NCI-H2196 (cell line): ENCODE measurements around the gene METTL22.

Experiments
- DNase-seq: peaks from one replicate; lab custom pipeline; 2025; ENCODE audit not compliant: unreplicated experiment; lab: John Stamatoyannopoulos, UW

The METTL22 gene

DNA sequence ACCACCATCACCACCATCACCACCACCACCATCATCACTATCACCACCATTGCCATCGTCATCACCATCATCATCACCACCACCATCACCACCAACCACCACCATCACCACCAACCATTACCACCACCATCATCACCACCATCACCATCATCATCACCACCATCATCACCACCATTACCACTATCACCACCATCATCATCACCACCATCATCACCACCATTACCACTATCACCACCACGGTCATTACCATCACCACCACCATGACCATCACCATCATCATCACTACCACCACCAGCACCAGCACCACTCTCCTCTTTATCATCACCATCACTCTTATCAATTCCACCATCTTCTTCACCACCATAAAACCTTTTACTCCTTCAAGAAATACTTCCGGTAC lies 30.0 kb upstream of the METTL22 start:
- DNase-seq: no peak

DNA sequence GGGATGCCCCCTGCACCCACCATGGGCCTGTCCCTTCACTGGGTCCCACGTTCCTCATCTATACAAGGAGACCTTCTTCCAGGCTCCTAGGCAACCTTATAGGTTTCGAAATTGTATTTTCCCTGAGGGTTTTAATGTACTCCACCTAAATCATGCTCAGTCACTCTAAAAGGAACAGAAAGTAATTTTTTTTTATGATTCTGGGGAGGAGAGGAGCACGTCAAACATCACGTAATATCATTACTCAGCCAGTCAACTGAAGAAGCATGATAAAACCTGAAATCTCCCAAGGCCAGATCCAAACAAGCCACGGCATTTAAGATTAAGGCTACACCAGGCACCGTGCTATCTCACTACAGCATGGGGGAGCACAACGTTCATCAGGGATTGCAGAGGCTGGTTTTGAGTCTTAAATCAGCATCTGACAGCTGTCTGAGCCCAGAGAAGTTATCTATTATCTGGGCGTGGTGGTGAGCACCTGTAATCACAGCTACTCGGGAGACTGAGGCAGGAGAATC lies 27.3 kb upstream of the METTL22 start:
- no peak for DNase-seq

DNA sequence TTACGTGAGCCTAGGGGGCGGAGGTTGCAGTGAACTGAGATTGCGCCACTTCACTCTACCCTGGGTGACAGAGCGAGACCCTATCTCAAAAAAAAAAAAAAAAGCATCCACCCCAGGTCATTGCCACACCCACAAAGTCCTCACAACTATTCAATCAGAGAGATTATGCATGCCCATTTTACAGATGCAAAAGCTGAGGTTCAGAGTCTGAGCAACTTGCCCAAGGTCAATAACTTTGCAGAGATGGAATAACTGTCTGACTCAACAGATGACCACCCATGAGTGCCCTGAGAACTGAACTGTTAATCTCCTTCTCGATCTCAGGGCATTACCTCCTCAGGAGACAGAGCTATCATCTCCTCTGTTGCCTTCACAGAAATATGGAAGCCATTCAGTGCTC lies 25.7 kb upstream of the METTL22 start:
- DNase-seq: no peak

DNA sequence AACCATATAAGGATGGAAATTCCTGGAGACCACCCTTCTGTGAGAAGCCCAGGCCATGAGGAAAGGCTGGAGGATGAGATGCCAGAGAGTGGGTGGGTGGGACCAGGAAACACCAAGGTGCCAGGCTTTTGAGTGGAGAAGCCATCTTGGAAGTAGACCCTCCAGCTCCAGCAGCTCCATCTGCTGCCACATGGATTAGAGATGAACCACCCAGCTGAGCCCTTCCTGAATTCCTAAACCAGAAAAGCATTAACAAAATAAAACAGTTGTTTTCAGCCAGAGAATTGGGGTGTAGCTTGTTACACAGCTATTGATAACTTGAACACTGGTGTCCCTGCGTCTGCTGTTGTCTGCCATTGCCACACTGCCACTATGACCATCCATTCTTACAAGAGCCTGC lies 24.9 kb upstream of the METTL22 start:
- DNase-seq: no peak

DNA sequence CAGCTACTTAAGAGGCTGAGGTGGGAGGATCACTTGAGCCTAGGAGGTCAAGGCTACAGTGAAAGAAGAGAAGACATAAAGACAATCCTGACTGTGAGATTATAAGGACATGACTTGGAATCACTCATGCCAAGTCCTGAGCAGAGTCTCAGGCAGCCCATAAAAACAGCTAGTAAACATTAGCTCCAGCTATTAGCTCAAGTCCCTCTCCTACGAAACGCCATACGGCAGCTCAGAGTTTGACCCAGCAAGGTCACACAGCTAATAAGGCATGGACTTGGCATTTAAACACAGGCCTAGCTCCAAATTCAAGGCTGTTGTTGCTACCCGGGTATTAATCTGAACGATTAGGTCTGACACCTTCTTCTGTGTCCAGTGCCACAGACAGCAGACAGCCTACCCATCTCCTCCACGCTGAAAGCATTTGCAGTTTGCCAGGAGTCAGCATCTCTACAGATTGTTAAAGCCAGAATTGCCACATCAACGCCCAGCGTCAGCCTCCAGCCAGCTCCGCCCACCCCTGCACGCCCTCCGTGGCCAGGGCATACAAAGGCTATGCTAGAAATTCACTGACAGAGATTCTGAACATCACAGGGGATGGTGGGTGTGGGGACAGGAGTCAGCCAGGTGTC lies 21.2 kb upstream of the METTL22 start:
- no peak for DNase-seq

DNA sequence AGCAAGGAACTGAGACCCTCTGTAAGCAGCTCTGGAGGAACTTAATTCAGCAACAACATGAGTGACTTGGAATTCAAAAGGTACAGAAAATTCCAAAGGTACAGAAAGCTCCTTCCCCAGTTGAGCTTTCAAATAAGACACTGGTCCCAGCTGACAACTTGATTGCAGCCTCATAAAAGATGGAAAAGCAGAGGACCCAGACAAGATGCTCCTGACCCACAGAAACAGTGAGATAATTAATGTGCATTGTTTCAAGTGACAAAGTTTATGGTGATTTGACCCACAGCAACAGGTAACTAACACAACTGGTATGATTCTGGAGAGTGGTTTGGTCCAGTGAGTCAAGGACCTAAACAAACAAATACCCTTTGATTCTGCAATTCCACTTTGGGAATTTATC lies 15.9 kb upstream of the METTL22 start:
- DNase-seq: no peak

DNA sequence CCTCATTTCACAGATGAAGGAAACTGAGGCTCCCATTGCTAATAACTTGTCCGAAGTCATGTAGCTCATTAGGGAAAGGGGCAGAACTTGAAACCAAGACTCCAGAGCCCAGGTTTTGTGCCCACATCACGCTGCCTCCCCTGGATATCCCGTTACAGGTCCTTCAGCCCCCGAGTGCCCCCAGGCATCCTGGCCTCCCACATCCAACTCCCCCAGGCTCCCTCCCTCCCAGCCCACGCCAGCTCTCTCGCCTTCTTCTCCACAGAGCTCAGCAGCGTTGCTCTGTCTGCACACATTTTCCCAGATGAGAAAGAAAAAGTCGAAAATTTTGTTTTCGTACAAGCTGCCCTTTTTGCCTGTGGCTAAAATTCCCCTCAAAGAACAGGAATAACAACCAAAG lies 14.3 kb upstream of the METTL22 start:
- no peak for DNase-seq

DNA sequence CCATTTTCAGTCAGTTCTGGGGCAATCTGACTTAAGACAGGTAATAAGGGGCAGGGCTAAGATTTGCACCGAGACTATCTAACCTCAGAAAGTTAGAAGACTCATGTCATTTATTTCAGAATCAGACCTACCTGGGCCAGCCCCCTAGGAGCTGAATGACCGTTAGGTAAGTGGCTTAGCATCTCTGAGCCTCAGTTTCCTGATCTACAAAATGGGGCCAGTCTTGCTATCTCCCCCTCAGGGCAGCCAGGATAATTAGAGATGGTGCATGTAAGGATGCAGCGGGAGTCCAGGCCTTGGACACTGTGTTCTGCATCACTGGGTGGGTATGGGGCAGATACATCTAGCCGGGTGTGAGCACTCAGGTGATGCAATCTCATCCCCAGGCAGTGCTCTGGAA lies 10.4 kb upstream of the METTL22 start:
- DNase-seq: no peak

DNA sequence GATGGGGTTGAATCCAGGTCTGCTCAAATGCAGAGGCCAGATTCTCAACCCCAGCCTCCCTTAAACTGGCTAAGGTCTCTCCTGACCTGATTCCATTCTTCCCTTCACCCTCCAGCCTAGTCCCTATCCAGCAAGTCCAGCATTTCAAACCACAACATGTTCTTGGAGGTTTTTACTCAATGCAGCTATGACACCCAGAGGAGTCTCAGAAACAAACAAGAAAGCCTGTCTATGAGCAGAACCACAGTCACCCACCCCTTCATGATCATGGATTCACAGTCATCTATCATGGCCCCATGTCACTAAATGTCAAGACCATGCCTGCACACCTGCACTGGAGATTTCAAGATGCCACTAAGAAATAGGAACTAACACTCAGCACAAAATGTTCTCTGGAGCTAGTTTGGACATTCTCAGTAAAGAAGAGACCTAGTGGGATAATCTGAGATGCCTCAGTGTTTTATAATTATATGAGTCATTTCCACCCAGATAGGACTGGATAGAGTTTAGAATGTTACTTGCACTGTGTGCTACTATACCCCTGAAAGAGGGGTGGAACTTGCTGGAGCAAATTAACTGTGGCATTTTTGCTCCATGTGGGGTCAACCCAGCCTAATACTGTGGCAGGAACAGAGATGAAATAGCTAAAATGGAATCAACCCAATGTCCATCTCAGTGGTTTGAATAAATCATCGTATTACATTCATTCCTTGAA lies 9.5 kb upstream of the METTL22 start:
- DNase-seq: no peak

DNA sequence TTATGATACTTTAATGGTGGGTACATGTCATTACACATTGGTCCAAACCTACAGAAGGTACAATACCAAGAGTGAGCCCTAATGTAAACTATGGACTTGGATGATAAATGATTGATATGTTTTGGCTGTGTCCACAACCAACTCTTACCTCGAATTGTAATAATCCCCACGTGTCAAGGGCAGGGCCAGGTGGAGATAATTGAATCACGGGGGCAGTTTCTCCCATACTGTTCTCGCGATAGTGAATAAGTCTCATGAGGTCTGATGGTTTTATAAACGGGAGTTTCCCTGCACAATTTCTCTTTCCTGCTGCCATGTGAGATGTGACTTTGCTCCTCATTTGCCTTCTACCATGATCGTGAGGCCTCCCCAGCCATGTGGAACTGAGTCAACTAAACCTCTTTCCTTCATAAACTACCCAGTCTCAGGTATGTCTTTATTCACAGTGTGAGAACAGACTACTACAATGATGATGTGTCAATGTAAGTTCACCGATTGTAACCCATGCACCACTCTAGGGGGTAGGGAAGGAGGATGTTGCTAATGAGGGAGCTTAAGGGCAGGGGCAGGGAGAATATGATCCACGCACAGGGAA lies 7.0 kb upstream of the METTL22 start:
- DNase-seq: no peak

DNA sequence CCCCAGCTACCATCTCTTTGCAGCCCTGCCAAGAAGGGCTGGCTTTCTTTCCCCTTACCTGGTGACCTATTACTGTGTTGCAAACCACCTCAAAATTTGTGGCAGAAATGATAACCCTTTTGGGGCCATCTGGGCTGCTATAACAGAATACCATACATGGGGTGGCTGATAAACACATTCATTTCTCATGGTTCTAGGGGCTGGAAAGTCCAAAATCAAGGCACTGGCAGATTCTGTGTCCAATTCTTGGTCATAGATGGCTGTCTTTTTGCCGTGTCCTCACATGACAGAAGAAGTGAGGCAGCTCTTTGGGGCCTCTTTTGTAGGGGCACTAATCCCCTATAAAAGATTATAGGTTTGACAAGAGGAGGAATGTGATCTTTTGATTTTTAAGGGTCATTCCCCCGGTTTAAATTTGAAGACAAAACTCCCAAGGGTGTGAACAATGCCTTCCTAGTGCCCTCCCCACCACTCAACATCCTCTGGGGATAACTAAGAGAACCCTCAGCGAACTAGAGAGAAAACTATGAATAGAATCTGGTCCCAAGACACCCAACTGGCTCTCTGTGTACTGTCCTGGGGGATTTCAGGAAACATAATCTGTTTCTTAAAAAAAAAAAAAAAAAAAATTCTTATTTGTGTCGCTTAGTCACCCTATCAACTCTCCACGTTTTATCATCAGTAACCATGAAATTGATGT lies 1.7 kb upstream of the METTL22 start:
- no peak for DNase-seq

DNA sequence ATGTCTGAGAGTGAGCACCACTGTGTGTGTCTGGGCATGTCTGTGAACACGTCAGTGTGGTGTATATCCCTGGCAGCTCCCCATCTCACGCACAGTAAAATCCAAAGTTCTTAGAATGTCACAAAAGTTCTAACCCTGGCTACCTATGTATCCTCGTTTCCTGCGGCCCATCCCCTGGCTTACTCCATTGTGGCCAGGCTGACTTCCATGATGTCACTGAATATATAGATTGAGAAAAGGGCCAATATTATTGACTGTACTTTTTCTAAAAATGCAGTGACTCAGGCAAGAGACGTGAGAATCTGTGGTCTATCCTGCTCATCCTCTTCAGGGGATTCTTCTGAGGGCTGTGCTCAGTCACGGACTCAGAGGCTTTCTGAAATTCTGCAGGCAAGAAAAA lies 963 bp upstream of the METTL22 start:
- DNase-seq: no peak

DNA sequence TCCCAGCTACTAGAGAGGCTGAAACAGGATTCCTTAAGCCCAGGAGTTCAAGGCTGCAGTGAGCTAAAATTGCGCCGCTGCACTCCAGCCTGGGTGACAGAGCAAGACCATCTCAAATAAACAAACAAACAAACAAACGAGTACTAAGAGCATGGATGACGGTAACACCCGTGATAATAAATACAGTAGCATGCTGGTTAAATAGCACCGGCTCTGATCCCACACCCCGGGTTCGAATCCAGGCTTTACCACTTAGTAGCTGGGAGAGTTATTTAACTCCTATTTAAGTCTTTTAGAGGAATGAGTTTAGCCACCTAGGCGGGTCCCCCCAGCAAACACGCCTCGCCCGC lies 301 bp upstream of the METTL22 start:
- DNase-seq: no peak

DNA sequence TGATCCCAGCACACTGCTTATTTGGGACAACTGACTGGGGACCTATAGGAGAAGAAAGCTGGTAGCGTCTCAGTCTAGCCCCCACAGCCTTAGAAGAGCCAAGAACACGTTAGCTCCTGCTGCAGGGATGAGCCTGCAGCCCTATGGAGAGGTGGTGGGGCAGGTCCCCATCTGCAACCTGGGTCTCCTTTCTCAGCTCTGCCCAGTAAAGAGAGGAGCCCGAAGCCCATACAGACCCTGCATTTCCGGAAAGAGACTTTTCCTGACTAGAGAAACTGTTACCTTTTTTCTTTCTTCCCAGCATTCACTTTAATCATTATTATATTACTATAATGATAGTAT lies 788 bp downstream of the METTL22 start:
- DNase-seq: no peak

DNA sequence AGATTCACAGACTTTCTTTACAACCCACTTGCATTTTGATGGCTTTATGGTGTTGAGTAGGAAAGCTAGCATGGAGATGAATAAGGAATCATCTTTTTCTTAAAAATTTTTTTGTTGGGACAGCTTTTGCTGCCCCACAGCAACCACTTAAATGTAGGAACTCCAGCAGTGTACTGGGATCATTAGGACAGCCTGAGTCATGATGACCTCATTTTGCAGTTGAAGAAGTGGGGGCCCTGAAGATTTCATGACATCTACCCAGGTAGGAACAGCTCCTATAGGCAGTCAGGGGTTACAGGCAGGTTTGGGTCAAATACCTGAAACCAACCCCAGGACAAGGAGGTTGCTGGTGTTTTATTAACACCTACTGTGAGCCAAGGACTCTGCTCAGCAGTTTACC lies 2.1 kb downstream of the METTL22 start:
- DNase-seq: no peak

DNA sequence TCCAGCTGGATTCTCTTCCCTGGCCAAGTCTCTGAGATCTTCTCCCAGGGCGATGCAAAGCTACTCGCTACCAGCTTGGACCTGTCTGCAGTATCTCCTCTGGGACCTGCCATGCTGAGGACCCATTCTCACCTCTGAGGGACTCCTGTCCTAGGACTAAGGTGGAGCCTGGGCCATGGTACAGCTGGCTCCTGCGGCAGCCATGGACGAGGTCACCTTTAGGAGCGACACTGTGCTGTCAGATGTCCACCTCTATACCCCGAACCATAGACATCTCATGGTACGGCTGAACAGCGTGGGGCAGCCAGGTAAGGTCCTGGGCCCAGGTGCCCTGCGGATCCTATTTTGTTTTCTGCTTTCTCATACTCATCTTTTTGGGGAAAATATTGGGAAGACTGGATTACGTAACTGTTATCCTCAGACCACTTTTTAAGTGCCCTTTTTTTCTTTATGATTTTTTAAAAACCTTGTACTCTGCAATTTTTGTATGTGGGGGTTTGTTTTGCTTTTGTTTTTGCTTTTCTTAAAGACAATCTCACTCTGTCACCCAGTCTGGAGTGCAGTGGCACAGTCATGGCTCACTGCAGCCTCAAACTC lies 4.1 kb downstream of the METTL22 start:
- no peak for DNase-seq

DNA sequence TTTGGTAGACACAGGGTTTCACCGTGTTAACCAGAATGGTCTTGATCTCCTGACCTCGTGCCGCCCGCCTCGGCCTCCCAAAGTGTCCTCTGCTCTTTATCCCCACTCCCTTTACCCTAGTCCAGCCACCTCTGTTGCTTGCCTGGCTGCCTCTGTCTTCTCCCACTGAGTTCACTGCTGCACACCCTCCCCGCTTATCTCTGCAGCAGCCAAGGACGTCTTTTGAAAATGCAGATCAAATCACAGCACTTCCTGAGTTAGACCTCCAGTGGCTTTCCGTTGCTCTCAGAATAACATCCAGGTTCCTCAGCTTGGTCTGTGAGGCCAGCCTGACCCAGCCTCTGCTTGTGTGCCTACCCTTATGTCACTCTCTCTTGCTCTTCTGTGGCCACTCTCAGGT lies 5.4 kb downstream of the METTL22 start:
- DNase-seq: no peak

DNA sequence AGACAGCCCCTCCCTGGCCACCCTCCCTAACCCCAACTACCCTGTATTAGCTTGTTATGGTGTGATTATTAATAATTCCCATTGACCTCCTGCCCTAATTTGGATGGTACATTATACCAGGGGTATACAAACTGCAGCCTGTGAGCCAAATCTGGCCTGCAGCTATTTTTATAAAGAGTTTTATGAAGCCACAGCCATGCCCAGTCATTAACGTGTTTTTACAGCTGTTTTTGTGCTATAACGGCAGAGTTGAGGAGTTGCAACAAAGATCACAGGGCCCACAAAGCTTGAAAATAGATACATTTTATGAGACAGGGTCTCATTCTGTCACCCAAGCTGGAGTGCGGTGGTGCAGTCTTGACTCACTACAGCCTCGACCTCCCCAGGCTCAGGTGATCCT lies 6.0 kb downstream of the METTL22 start:
- DNase-seq: no peak

DNA sequence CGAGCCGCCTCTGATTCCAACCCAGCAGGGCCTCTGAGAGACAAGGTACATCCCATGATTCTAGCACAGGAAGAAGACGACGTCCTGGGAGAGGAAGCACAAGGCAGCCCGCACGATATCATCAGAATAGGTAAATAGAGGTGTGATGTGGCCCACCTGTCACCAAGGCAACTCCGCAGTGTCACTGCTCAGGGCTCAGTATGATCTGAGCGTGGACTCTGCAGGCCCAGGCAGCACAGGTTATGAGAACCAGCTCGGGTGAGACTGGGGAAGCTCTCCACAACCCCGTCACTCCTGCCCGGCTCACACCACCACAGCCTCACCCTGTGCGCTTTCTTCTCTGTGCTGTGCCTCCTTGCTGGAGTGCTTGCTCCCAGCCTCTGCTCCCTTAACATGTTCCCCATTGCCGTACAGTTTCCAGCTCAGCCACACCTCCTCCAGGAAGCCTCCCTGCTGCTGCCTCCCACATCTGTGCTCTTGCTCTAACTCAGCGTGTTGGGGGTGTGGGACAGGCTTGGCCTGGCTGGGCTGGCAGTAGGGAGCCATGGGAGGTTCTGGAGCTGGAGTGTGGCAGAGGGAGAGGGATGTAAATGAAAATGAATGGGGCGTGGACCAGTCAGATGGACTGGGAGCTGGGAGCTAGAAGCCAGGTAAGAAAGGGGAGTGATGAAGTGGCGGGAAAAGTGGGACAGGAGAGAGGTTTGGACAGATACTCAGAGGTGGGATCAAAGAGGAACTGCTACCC lies 7.7 kb downstream of the METTL22 start:
- no peak for DNase-seq

DNA sequence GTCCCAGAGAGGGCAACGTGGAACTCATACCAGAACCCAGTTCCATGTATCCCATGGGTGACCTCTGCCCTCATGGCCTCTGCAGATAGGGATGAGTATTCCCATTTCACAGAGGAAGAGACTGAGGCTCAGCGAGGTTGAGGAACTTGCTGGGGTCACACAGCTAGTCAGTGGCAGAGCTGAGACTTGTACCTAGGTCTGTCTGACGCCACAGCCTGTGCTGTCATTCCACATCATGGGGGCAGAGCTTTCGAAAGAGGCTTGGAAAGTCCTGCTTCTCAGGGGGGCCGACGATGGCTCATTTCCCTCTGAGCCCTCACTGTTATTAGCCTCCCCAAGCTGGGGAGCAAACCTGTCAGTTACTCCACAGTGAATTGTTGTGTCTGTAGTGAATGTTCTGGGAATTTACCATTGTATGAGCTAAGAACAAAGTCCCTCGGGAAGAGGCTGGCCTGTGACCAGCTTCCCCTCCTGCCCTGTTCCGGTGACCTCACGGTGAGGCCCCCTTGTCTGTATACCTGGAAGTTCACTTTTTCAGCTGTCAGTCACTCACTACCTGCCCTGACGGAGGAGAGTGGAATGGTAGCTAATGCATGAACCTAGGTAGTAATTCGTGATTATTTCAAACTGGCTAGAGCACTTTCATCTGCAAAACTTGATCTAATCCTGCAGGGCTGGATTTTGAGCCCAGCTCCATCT lies 8.9 kb downstream of the METTL22 start:
- no peak for DNase-seq
